Transverse colon (tissue), 4 donors: ENCODE results near the gene STXBP5. TPM values are rescaled to one million over a fixed set of nuclear protein-coding genes. Genes with fewer than 3 reads are reported as not detected.
"Not testable (repeated sequence)": the region's sequence is repeated elsewhere in the genome, so short reads cannot be mapped to it uniquely, and the experiment has no call there.

ENCODE experiments used
- DNase-seq: peaks from one replicate; pipeline ENCODE4 v3.0.0-alpha.2; 2019
- H3K27ac ChIP-seq, 4 donors: fragments of 200-600 bp; sonication (generic); 2 replicates each; pipeline ENCODE4 v1.5.1; 2016 to 2018; ENCODE audit warnings: inconsistent platforms in 4 of 4
- H3K27me3 ChIP-seq: fragments of 200-600 bp; sonication (generic); 2 replicates; pipeline ENCODE4 v1.5.1; 2017; ENCODE audit warnings: inconsistent platforms
- H3K36me3 ChIP-seq, 4 donors: fragments of 200-600 bp; sonication (generic); 2 replicates each; pipeline ENCODE4 v1.5.1; 2017 to 2019; ENCODE audit warnings: inconsistent platforms in 4 of 4
- H3K4me1 ChIP-seq, 4 donors: fragments of 200-600 bp; sonication (generic); 2 replicates each; pipeline ENCODE4 v1.5.1; 2017 to 2020; ENCODE audit warnings: inconsistent platforms in 4 of 4
- H3K4me3 ChIP-seq, 4 donors: fragments of 200-600 bp; sonication (generic); 1 replicate in 1 of 4; 2 replicates in 3 of 4; pipeline versions ENCODE4 v1.5.1 to v1.6.1; 2017 to 2019; ENCODE audit warnings: inconsistent platforms in 4 of 4
- H3K9me3 ChIP-seq, 2 donors: fragments of 200-600 bp; sonication (generic); 2 replicates each; pipeline ENCODE4 v1.5.1; 2017 to 2019; ENCODE audit warnings: inconsistent platforms in 2 of 2
- EP300 ChIP-seq: sonication (generic); formaldehyde crosslinking; IDR thresholded peaks from one replicate; pipeline ENCODE4 v1.6.1; 2017; ENCODE audit warnings: antibody characterized with exemption, low read depth
- POLR2A ChIP-seq: fragments of 450-650 bp; IDR thresholded peaks from one replicate; pipeline ENCODE4 v1.6.1; 2016; ENCODE audit warnings: antibody characterized with exemption, mild to moderate bottlenecking, moderate library complexity
- POLR2AphosphoS5 ChIP-seq, 3 donors: sonication (generic); formaldehyde crosslinking; IDR thresholded peaks; one replicate each; pipeline ENCODE4 v1.6.1; 2016; ENCODE audit warnings: antibody characterized with exemption in 3 of 3
- whole genome bisulfite sequencing, 2 donors: methylation state at CpG; one replicate each; pipeline ENCODE4 v1.1.5; 2018; ENCODE audit warnings: low coverage in 1 of 2; 5-methylcytosine and 5-hydroxymethylcytosine counted together
- in situ Hi-C, 4 donors: fragments of 200-750 bp; cut with MboI; loops; one replicate each; pipeline versions ENCODE4 v1.15.0 to v1.15.1; 2017; ENCODE audit warnings: low sequenced_read_pairs in 3 of 4, low pct_ligation_motif_present in 1 of 4, low pct_unique_long_range_greater_than_20kb in 1 of 4
- intact Hi-C: fragments of 100-400 bp; cut with DNase I; formaldehyde crosslinking; loops from one replicate; pipeline ENCODE4 v1.15.1; 2023; ENCODE audit warnings: low total_unique reads
- total RNA-seq, 4 donors: library from RNA; depleted of rRNA; stranded (reverse); fragments of >200 nt; gene quantifications; one replicate each; pipeline ENCODE4 v1.1.0, GENCODE V29; 2016
- TF ChIP-seq, protein P1 (sequence below), 5 experiments: fragments of 200-600 bp in 3 of 5; fragments of 450-650 bp in 2 of 5; sonication (generic) in 3 of 5; IDR thresholded peaks; 1 replicate in 2 of 5; 2 replicates in 3 of 5; pipeline ENCODE4 v1.5.1; 2016 to 2017; ENCODE audit warnings: antibody characterized with exemption in 5 of 5, inconsistent platforms in 3 of 5, mild to moderate bottlenecking in 2 of 5, moderate library complexity in 1 of 5

Gene STXBP5
- total RNA-seq, 4 donors from 2014 or later: 58.7 to 99.5 (median 85.0) TPM

DNA sequence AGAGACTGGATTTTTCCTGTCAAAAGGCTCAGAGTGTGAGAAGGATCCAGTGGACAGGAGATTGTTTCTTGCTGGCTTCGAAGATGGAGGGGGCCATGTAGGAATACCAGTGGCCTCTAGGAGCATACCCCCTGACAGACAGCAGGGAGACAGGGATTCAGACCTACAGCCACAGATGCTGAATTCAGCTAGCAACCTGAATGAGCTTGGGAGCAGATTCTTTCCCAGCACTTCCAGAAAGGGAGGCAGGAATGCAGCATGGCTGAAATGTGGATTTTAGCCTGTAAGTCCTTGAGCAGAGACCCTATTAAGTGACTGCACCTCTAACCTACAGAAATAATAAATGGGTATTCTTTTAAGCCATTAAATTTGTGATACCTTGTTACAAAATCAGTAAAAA, 44.6 kb downstream of the STXBP5 start:
- Histone ChIP-seq H3K4me3 (no peak overlapping the region), H3K27me3 (no peaks in the 10 kb centered on the region), H3K4me1 (no peaks in the 10 kb centered on the region), H3K36me3 (peaks cover 0 to 25% (median 8%) of the 10 kb centered on the region in 4 donors), H3K9me3 (no peaks in the 10 kb centered on the region), H3K27ac (no peak overlapping the region)
- intact Hi-C loops (no loop called here), in situ Hi-C loops (no loop called here)
- WGBS, 2 donors: 100% methylated on average over 1 of the region's 1 CpG
- no peak for DNase-seq
- TF ChIP-seq, protein P1, sequence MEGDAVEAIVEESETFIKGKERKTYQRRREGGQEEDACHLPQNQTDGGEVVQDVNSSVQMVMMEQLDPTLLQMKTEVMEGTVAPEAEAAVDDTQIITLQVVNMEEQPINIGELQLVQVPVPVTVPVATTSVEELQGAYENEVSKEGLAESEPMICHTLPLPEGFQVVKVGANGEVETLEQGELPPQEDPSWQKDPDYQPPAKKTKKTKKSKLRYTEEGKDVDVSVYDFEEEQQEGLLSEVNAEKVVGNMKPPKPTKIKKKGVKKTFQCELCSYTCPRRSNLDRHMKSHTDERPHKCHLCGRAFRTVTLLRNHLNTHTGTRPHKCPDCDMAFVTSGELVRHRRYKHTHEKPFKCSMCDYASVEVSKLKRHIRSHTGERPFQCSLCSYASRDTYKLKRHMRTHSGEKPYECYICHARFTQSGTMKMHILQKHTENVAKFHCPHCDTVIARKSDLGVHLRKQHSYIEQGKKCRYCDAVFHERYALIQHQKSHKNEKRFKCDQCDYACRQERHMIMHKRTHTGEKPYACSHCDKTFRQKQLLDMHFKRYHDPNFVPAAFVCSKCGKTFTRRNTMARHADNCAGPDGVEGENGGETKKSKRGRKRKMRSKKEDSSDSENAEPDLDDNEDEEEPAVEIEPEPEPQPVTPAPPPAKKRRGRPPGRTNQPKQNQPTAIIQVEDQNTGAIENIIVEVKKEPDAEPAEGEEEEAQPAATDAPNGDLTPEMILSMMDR (IDR thresholded peaks at IDR 0.05): no peak
- TF ChIP-seq EP300 (no peak), POLR2A (no peak), POLR2AphosphoS5 (IDR thresholded peaks at IDR 0.05) (no peak)

DNA sequence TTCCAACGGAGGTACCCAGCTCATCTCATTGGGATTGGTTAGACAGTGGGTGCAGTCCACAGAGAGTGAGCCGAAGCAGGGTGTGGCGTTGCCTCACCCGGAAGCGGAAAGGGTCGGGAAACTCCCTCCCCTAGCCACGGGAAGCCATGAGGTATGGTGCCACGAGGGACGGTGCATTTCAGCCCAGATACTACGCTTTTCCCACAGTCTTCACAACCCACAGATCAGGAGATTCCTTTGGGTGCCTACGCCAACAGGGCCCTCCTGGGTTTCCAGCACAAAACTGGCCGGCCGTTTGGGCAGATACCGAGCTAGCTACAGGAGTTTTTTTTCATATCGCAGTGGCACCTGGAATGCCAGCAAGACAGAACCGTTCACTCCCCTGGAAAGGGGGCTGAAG, 46.9 kb downstream of the STXBP5 start:
- peaks cover 0 to 3% of the 10 kb centered on the region in 2 donors for H3K9me3 ChIP-seq
- DNase-seq: no peak
- intact Hi-C loops (no loop called here), in situ Hi-C loops (no loop called here)
- no peak overlapping the region for H3K4me3 ChIP-seq
- TF ChIP-seq POLR2A: no peak
- TF ChIP-seq POLR2AphosphoS5 (IDR thresholded peaks at IDR 0.05): no peak
- TF ChIP-seq EP300: no peak
- TF ChIP-seq, protein P1 (IDR thresholded peaks at IDR 0.05): no peak
- no peaks in the 10 kb centered on the region for H3K27me3 ChIP-seq
- 90 to 94% methylated on average over 2 to 16 of the region's 16 CpGs for WGBS, 2 donors
- H3K36me3 ChIP-seq: peaks cover 0 to 25% (median 8%) of the 10 kb centered on the region in 4 donors
- no peak overlapping the region for H3K27ac ChIP-seq
- H3K4me1 ChIP-seq: no peaks in the 10 kb centered on the region

DNA sequence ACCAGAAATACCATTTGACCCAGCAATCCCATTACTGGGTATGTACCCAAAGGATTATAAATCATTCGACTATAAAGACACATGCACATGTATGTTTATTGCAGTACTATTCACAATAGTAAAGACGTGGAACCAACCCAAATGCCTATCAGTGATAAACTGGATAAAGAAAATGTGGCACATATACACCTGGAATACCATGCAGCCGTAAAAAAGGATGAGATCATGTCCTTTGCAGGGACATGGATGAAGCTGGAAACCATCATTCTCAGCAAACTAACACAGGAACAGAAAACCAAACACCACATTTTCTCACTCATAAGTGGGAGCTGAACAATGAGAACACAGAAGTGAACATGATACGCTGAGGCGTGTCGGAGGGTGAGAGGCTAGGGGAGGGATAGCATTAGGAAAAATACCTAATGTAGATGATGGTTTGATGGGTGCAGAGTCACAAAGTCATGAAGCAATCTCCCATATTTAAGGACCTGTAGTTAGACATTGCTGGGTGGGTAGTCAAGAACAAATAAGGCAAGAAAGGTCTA, 50.8 kb downstream of the STXBP5 start:
- WGBS, 2 donors: 86 to 88% methylated on average over 5 to 6 of the region's 6 CpGs
- H3K4me3 ChIP-seq: not testable (repeated sequence)

DNA sequence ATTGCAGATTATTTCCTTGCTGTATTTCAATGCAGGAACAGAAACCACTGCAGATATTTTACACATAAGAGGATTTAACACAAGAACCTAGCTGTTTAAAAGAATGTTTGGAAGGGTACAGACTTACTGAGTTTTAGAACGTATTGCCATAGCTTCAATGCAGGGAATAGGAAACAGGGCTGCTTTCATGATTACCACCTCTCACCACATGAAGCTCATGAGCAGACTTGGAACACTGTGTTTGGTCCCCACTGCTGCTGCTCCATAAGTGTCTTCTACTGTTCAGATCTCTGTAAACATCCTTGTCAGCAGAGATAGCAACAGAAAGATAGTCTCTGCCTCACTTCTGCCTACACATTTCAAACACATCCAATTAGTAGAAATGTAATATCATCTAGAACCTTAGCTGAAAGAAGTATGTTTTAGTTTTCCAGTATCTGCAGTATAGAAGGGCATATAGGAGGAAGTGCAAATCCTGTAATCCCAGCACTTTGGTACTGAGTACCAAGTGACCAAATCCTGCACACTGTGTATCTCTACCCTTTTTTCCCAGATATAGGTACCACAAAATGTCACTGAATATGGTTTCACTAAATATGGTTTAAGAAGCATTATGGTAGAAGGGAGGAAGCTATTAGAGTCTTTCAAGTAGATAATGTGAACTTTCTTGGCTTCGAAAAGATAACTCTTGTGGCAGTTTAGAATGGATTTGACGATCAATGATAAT, 51.9 kb downstream of the STXBP5 start:
- DNase-seq: no peak
- no peaks in the 10 kb centered on the region for H3K4me1 ChIP-seq
- no peak overlapping the region for H3K27ac ChIP-seq
- in situ Hi-C loops: no loop called here
- peaks cover 0 to 12% (median 4%) of the 10 kb centered on the region in 4 donors for H3K36me3 ChIP-seq
- peaks cover 0 to 3% of the 10 kb centered on the region in 2 donors for H3K9me3 ChIP-seq
- TF ChIP-seq POLR2A (no peak), EP300 (no peak), POLR2AphosphoS5 (IDR thresholded peaks at IDR 0.05) (no peak)
- TF ChIP-seq, protein P1 (IDR thresholded peaks at IDR 0.05): no peak
- H3K27me3 ChIP-seq: no peaks in the 10 kb centered on the region
- intact Hi-C loops: no loop called here
- 93 to 94% methylated on average over 3 of the region's 3 CpGs for WGBS, 2 donors
- no peak overlapping the region for H3K4me3 ChIP-seq

More for the DNA sequence above, 50.8 kb downstream of the STXBP5 start:
- H3K4me1 ChIP-seq, H3K9me3 ChIP-seq, H3K27ac ChIP-seq, intact Hi-C loops, DNase-seq, in situ Hi-C loops, H3K27me3 ChIP-seq: not testable (repeated sequence)
- H3K36me3 ChIP-seq: peaks cover 0 to 16% (median 6%) of the 10 kb centered on the region in 4 donors
